Choroid plexus epithelial cell (primary cell): ENCODE data around the gene AP1G2.

Experiments
- DNase-seq: peaks from one replicate; pipeline ENCODE4 v3.0.0-alpha.2; 2010; ENCODE audit warnings: low read depth
- H3K4me3 ChIP-seq: 2 replicates; pipeline ENCODE4 v1.5.1; 2011; ENCODE audit warnings: low read depth, mild to moderate bottlenecking, control low read depth, low read length, moderate library complexity
- CTCF ChIP-seq: conservative IDR thresholded peaks from 2 replicates; pipeline ENCODE4 v1.5.1; 2011; ENCODE audit warnings: low read depth, mild to moderate bottlenecking, control low read depth, inconsistent platforms, low read length, moderate library complexity

AP1G2 gene

GRCh38 chr14:23546450-23547035 lies 21.0 kb downstream of the AP1G2 start:
- TF ChIP-seq CTCF: no peak
- no peak for DNase-seq
- H3K4me3 ChIP-seq: no peak overlapping the region

GRCh38 chr14:23545740-23546365 lies 21.7 kb downstream of the AP1G2 start:
- DNase-seq: no peak
- no peak overlapping the region for H3K4me3 ChIP-seq
- TF ChIP-seq CTCF: no peak

- no peak for TF ChIP-seq CTCF
- no peak overlapping the region for H3K4me3 ChIP-seq
- DNase-seq: peak; percentile 23
Observed at GRCh38 chr14:23544511-23545447, 22.8 kb downstream of the AP1G2 start.

GRCh38 chr14:23543403-23543802 lies 24.2 kb downstream of the AP1G2 start:
- TF ChIP-seq CTCF: no peak
- no peak for DNase-seq
- no peak overlapping the region for H3K4me3 ChIP-seq

- no peak overlapping the region for H3K4me3 ChIP-seq
- no peak for DNase-seq
- no peak for TF ChIP-seq CTCF
Observed at GRCh38 chr14:23542261-23542660, 25.3 kb downstream of the AP1G2 start.

- DNase-seq: no peak
- no peak overlapping the region for H3K4me3 ChIP-seq
- TF ChIP-seq CTCF: no peak
Observed at GRCh38 chr14:23540141-23540469, 27.5 kb downstream of the AP1G2 start.
